Occipital lobe (tissue), 2 donors: ENCODE measurements around the gene ZSCAN5B. TPM values are rescaled to one million over a fixed set of nuclear protein-coding genes. Genes with fewer than 3 reads are reported as not detected.
"Not testable (repeated sequence)": the region's sequence is repeated elsewhere in the genome, so short reads cannot be mapped to it uniquely, and the experiment has no call there.

ENCODE experiments used
- DNase-seq: peaks from one replicate; lab custom pipeline; 2025; lab: John Stamatoyannopoulos, UW
- total RNA-seq: library from RNA; depleted of rRNA; stranded (reverse); fragments of >200 nt; gene quantifications from one replicate; pipeline ENCODE4 v1.2.3, GENCODE V29; 2014

ZSCAN5B gene
- total RNA-seq, 1 donor from 2014 or later: not detected

DNA sequence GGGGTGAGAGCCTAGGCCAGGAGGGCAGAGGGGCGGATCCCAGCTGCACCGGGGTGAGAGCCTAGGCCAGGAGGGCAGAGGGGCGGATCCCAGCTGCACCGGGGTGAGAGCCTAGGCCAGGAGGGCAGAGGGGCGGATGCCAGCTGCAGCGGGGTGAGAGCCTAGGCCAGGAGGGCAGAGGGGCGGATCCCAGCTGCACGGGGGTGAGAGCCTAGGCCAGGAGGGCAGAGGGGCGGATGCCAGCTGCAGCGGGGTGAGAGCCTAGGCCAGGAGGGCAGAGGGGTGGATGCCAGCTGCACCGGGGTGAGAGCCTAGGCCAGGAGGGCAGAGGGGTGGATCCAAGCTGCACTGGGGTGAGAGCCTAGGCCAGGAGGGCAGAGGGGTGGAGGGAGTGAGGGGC is 21.3 kb downstream of the ZSCAN5B start:
- not testable (repeated sequence) for DNase-seq

DNA sequence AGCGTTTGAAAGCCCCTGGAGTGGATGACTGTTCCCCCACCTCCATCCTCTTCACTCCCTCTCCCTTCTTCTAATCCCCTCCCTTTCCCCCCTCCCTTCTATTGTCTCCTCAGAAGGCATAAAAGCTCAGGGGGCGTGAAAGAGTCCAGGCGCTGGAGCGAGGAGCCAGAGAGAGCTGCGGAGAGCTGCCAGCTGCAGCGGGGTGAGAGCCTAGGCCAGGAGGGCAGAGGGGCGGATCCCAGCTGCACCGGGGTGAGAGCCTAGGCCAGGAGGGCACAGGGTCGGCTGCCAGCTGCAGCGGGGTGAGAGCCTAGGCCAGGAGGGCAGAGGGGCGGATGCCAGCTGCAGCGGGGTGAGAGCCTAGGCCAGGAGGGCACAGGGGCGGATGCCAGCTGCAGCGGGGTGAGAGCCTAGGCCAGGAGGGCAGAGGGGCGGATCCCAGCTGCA is 21.7 kb downstream of the ZSCAN5B start, which contains the start of gene GALP:
Gene GALP (plus strand): TSS at position 148 of the 447 bp plus-strand sequence. CDS start 1,101 bp downstream, outside the sequence.
- not testable (repeated sequence) for DNase-seq

DNA sequence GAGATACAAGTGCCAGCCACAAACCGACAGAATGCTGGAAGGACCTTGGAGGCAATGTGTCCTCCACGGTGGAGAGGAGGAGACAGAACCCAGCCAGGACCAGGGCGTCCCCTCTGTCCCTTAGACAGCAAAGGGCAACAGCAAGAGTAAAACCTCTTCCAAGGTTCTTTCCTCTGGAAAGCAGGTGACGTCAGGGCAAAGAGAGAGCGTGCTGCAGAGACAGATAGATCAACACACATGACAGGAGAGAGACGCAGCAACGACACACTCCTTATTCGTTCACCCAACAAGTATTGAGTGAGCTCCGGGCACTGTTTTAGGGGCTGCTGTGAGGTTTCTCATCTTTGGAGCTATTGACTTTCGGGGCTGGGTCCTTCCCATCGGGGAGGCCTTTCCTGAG is 23.0 kb downstream of the ZSCAN5B start:
- DNase-seq: no peak

DNA sequence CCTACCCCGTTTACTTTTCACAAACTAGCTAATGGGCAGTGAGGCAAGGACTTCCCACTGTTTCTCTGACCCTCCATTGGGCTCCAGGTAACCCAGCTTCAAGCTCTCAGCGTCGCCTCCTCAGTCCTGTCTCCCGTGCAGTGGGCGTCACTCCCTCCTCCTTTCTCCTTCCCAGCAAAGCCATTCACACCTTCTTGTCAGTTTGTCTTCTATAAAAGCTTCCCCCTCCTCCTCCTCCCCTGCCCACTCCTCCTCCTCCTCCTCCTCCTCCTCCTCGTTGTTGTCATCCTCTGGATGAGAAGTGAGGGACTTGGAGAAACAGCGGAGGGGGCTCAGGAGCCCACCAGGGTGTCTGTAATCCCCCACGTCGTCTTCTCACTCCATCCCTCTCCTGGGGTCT is 23.5 kb downstream of the ZSCAN5B start:
- no peak for DNase-seq

DNA sequence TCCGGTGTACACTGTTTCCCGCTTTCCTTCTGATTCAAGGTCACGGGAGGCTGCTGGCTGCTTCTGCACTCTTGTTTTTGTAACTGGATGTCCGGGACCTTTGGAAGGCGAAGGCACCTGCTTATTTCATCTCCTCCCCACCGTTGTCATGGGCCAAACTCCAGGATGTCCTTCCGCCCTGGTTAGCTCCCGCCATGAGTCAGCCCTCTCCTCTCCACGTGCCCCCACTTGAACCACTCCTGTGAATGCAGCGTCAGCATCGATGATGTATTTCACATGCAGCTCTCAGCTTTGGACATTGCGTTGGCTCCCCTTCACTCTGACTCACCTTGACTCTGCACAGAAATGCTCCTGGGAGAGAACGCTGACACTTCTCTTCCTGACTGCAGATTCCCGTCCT is 27.3 kb downstream of the ZSCAN5B start:
- DNase-seq: no peak

DNA sequence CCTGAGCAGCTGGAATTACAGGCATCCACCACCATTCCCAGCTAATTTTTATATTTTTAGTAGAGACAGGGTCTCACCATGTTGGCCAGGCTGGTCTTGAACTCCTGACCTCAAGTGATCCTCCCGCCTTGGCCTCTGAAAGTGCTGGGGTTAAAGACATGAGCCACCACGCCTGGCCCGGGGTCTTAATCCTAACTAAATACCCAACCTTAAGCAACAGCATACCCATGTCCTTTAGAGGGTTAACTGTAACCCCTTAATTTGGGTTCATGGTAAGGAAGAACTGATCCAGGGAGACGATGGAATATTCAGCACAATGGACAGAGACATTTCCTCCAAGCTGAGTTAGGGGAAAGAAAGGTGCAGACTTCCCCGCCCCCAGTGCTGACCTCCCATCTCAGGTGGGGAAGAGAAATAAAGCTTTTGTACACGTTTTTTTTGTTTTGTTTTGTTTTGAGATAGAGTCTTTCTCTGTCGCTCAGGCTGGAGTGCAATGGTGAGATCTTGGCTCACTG is 30.5 kb downstream of the ZSCAN5B start:
- DNase-seq: no peak

DNA sequence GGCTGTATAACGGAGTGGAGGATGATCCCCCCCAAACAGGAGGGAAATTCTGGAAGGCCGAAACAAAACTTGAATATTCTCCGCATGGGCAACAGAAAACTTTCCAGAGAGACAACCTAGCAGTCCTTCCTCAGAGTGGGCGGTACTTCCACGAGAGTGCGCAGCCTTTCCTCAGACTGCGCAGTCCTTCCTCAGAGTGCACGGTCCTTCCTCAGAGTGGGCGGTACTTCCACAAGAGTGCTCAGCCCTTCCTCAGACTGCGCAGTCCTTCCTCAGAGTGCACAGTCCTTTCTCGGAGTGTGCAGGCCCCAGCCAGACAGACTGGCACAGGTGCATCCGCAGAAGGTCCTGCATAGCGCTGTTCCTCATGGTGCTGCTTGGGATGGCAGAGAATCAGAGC is 34.5 kb downstream of the ZSCAN5B start:
- no peak for DNase-seq

DNA sequence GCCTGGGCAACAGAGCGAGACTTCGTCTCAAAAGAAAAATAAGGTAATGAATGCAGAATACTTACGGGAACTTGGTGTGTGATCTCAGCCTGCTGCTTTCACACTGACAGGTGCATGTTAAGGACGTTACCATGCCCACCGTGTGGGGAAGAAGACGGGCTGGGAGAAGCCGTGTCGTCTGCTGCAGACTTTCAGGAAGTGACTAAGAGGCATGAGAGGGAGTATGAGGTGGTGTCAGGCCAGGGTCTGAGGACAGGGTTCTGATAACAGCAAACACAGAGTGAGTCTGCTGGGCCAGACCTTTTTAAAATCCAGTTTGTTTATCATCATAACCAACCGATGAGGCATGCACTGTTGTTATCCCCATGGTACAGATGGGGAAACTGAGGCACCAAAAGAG is 35.3 kb downstream of the ZSCAN5B start:
- DNase-seq: no peak

DNA sequence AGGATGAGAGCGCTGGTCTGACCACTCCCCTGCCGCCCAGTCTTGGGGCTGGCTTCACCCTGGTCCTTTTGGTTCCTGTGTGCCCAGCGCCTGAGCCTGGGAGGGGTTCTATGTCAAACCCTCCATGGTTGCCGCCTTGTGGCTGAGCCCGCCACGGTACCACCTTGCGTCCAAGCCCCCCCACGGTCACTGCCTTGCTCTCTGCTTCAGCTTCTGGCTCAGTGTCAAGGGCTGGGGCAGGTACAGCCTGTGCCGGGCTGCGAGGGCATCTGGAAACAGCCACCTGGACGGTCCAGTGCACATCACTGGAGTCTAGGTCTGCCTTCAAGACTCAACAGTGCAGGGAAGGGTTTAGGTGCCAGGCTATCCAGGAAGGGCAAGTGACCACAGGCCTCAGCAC is 36.0 kb downstream of the ZSCAN5B start:
- DNase-seq: no peak

DNA sequence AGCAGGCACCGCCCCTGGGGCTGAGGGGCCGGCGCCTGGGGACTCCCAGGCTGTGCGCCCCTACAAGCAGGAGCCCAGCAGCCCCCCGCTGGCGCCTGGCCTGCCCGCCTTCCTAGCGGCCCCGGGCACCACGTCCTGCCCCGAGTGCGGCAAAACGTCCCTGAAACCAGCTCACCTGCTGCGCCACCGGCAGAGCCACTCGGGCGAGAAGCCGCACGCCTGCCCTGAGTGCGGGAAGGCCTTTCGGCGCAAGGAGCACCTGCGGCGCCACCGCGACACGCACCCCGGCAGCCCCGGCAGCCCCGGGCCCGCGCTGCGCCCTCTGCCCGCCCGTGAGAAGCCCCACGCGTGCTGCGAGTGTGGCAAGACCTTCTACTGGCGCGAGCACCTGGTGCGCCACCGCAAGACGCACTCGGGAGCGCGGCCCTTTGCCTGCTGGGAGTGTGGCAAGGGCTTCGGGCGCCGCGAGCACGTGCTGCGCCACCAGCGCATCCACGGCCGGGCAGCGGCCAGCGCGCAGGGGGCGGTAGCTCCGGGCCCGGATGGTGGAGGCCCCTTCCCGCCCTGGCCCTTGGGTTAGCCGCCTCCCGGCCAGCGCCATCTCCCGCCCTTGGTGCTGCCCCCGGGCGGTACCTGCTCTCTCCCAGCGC is 37.8 kb downstream of the ZSCAN5B start:
- no peak for DNase-seq

DNA sequence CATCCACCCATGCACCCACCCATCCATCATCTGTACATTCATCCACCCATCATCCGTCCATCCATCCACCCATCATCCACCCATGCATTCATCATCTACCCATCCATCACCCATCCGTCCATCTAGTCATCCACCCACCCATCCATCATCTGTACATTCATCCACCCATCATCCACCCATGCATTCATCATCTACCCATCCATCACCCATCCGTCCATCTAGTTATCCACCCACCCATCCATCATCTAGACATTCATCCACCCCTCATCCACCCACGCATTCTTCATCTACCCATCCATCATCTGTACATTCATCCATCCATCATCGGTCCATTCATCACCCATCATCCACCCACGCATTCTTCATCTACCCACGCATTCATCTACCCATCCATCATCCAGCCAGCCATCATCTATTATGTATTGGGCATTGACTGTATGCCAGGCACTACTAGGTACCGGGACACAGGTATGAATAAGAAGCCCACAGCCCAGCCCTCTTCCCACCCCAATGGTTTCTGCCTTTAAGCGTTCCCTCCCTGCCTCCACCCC is 38.5 kb downstream of the ZSCAN5B start:
- no peak for DNase-seq

DNA sequence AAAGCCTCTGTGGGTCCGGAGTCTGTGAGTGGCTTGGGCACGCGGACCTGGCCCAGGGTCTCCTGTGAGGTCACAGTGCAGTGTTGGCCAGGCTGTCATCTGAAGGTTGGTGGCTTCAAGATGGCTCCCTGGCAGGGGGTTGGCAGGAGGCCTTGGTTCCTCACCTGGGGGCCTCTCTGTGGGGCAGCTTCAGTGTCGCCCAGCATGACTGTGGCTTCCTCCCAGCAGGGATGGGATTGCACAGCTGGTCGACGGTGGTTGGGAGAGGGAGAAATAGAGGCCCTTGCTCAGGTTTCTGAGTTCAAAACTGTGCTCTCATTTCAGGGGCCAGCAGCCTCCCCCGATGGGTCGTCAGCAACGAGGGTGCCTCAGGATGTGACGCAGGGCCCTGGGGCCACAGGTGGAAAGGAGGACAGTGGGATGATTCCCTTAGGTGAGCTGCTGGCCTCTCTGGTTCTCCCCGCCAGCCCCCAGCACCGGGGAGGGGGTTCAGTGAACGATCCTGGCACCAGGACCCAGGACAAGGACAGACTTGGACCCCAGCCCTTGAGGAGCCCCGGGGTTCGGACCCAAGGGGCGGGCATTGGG is 39.3 kb downstream of the ZSCAN5B start:
- no peak for DNase-seq

DNA sequence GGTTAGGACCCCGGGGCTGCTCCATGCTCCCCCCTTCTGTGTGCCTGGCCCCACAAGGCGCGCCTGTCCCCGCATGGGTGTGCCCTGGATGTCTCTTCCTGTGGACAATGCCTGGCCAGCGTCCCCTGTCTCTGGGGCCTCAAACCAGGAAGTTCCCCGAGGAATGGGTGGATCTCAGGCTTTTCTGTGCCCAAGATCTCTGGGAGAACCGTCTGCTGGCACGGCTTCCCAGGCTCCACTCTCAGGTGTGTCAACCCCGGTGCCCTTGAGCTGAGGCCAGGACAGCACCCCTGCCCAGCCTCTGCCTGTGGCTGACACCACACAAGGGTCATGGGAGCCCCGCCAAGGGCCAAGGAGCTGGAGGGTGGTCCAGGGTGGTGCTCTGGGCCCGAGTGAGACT is 40.8 kb downstream of the ZSCAN5B start:
- DNase-seq: no peak

DNA sequence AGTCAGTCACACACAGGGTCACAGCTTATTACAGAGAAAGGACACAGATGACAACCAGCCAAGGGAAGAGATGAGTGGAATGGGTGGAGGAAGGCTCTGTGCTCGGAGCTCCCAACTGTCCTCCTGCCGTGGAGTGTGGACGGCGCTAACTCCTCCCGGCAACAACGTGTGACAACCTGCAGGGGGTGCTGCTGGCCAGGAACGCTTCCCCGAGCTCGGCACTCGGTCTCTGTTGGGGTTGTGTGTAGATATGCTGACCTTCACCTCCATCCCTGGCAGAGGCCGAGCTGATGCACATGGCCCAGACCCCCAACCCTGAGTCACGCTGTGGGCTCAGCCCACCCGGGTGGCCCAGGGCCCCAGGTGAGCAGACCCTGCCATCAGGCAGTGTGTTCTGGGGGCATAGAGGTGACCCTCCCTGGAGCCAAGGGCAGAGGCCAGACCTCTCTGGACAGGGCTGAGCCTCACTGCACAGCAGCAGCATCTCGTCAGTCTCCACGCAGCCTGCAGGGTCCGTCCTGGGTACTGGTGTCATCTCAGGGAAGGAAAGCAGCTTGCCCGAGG is 42.4 kb downstream of the ZSCAN5B start:
- DNase-seq: no peak

DNA sequence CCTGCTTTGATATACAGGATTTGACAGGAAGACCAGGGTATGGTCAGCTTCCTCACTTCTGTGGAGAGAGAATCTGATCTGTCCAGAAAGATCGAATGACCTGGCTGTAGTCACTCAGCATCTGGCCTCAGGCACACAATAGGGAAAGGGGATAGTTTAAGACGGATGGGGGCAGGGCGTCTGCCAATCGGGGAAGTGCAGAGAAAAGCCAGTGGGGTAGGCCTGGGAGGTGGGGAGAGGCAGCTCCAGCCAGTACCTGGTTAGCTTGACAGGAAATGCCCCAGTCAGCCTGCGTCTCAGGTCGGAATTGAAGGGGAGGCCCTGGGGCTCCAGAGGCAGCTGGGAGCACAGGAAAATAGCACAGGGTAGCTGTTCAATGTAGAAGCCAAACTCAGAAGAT is 44.1 kb downstream of the ZSCAN5B start:
- no peak for DNase-seq

DNA sequence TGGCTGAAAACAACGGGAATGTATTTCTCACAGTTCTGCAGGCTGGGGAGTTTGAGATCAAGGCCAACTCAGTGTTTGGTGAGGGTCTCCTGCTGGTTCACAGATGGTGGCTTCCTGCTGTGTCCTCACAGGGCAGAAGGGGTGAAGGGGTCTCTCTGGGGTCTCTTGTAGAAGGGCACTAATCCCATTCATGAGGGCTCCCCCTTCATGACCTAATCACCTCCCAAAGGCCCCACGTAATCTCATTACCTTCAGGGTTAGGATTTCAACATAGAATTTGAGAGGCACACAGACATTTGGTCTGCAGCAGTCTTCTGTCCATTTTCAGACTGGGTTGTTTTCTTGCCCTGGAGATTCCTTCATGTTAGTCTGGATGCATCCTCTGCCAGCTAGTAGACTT is 44.9 kb downstream of the ZSCAN5B start:
- no peak for DNase-seq

DNA sequence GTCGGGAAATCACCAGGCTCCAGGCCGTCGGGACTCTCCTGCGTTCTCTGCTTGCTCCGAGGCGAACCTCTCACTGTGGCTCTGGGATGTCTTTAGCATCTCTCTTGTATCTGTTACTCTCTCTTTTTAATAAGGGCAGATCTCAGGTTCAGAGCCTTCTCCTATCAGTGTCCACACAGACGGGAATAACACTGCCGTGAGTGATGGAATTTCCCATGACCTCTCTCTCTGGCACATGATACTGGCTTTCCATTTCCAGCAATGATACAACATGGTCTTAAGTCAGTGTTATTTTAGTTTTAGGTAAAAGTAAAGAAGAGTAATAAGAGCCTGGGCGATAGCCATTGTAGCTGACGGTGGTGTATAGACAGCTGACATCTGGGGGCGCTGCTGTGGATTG is 47.2 kb downstream of the ZSCAN5B start:
- no peak for DNase-seq

DNA sequence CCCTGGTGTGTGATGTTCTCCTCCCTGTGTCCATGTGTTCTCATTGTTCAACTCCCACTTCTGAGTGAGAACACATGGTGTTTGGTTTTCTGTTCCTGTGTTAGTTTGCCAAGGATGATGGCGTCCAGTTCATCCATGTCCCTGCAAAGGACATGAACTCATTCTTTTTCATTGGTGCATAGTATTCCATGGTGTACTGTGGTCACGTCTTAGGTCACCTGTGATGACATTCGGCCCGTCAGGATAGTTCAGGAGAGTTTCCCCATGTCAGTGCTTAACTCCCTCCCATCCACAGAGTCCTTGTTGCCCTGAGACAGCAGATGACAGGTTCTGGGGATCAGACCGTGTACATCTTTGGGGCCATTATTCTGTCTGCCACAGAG is 47.9 kb downstream of the ZSCAN5B start:
- no peak for DNase-seq

DNA sequence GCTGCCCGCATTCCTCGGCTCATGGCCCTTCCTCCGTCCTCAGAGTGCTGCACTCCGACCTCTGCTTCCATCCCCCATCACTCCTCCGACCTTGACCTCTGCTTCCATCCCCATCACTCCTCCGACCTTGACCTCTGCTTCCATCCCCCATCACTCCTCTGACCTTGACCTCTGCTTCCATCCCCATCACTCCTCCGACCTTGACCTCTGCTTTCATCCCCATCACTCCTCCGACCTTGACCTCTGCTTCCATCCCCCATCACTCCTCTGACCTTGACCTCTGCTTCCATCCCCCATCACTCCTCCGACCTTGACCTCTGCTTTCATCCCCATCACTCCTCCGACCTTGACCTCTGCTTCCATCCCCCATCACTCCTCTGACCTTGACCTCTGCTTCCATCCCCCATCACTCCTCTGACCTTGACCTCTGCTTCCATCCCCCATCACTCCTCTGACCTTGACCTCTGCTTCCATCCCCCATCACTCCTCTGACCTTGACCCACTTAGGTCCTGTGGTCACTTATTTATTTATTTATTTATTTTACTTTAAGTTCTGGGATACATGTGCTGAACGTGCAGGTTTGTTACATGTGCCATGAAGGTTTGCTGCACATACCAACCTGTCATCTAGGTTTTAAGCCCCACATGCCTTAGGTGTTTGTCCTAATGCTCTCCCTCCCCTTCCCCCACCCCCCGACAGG is 48.5 kb downstream of the ZSCAN5B start:
- not testable (repeated sequence) for DNase-seq

DNA sequence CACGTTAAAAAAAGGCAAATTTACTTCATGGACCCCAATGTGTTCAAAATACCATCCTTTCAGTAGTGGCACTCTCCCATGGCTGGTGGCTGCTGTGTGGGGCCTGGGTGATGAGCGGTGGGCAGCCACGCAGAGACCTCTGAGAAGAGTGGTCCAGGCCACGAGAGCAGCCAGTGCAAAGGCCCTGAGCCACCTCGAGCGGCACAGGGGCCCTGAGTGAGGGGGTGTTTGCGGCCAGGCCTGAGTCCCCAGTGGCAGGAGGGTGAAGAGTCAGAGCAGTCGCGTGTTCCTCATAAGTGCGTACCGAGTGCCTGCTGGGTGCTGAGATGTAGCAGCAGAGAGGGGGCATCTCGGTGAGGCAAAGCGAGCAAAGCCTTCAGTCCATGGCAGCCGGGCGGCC is 49.5 kb downstream of the ZSCAN5B start:
- DNase-seq: no peak

DNA sequence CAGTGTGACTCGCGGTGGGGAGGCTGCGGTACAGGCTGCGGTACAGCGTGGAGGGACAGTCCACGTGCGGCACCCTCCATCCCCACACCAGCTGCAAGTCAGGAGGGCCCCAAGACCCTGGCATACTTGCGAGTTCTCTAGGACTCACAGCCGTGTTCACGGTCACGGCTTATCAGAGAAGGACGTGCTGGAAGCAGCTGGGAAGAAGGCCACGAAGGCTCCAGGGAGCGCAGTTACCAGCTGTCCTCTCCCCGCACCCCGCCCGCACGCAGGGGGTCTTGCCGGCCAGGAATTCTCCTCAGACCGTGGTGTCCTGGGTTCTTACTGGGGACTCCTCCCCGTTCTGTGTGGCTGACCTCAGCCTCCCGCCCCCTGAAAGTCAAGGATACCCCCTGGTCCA is 50.3 kb downstream of the ZSCAN5B start:
- DNase-seq: no peak

DNA sequence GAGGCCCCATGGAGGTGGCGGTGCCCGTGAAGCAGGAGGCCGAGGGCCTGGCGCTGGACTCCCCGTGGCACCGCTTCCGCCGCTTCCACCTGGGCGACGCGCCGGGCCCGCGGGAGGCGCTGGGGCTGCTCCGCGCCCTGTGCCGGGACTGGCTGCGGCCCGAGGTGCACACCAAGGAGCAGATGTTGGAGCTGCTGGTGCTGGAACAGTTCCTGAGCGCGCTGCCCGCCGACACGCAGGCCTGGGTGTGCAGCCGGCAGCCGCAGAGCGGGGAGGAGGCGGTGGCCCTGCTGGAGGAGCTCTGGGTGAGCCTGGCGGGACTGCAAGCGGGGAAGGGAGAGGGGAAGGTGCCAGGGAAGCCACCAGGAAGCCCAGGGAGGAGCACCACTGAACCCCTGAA is 50.7 kb downstream of the ZSCAN5B start:
- no peak for DNase-seq
